Measurements from ENCODE around the gene GRIK2. TPM values are rescaled to one million over a fixed set of nuclear protein-coding genes. Genes with fewer than 3 reads are reported as not detected.

The GRIK2 gene
- total RNA-seq, 1 donor from 2014 or later, result 11.3 TPM

- no peaks in the 10 kb centered on the region for H3K4me1 ChIP-seq
- intact Hi-C loops (cut with micrococcal nuclease), result no loop called here
- H3K27ac ChIP-seq (replicated peaks), result no peak overlapping the region
- H3K27me3 ChIP-seq (ENCODE audit: low read depth), result no peaks in the 10 kb centered on the region
- H3K9me3 ChIP-seq (replicated peaks), result no peaks in the 10 kb centered on the region
- H3K4me3 ChIP-seq, result no peak overlapping the region
- H3K36me3 ChIP-seq, result no peaks in the 10 kb centered on the region
- TF ChIP-seq CTCF (IDR thresholded peaks at IDR 0.05; ENCODE audit: borderline replicate concordance), result no peak
- DNase-seq, result no peak
Measured at GRCh38 chr6:101705866-101706265, 312.4 kb downstream of the GRIK2 start.

GRCh38 chr6:101706576-101706975, 313.1 kb downstream of the GRIK2 start:
- no peaks in the 10 kb centered on the region for H3K9me3 ChIP-seq (replicated peaks)
- intact Hi-C loops (cut with micrococcal nuclease), result no loop called here
- no peak for DNase-seq

GRCh38 chr6:101711518-101711917, 318.0 kb downstream of the GRIK2 start:
- Histone ChIP-seq H3K27me3 (ENCODE audit: low read depth) (no peaks in the 10 kb centered on the region), H3K4me1 (no peaks in the 10 kb centered on the region), H3K36me3 (no peaks in the 10 kb centered on the region), H3K27ac (replicated peaks) (no peak overlapping the region), H3K9me3 (replicated peaks) (no peaks in the 10 kb centered on the region), H3K4me3 (no peak overlapping the region)
- no peak for TF ChIP-seq CTCF (IDR thresholded peaks at IDR 0.05; ENCODE audit: borderline replicate concordance)
- intact Hi-C loops (cut with micrococcal nuclease), result no loop called here
- no peak for DNase-seq

More at GRCh38 chr6:101706576-101706975, 313.1 kb downstream of the GRIK2 start:
- no peak for TF ChIP-seq CTCF (IDR thresholded peaks at IDR 0.05; ENCODE audit: borderline replicate concordance)
- Histone ChIP-seq H3K4me1 (no peaks in the 10 kb centered on the region), H3K4me3 (no peak overlapping the region), H3K27ac (replicated peaks) (no peak overlapping the region), H3K36me3 (no peaks in the 10 kb centered on the region), H3K27me3 (ENCODE audit: low read depth) (no peaks in the 10 kb centered on the region)

- intact Hi-C loops (cut with micrococcal nuclease), result no loop called here
Measured at GRCh38 chr6:101716387-101716786, 322.9 kb downstream of the GRIK2 start.

DNA sequence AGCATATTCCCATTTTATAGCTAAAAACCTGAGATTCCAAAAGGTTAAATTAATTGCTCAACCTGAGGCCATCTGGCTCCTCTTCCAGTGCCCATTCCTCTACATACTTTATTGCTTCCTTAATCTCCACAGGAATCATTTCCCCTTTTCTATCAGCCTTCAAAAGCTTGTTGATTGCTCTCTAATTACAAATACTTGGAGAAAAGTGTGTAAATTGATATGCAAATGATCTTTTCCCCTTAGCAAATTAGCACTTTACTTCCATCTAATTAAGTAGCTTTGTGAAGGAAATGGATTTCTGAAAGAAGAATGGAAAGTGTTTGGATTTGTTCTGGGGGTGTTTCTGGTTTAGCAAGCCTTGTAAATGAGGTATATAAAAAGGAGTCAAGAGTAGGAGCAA, 323.3 kb downstream of the GRIK2 start:
- no peak for TF ChIP-seq CTCF (IDR thresholded peaks at IDR 0.05; ENCODE audit: borderline replicate concordance)
- Histone ChIP-seq H3K4me1 (no peaks in the 10 kb centered on the region), H3K27ac (replicated peaks) (no peak overlapping the region), H3K27me3 (ENCODE audit: low read depth) (no peaks in the 10 kb centered on the region), H3K4me3 (no peak overlapping the region), H3K36me3 (no peaks in the 10 kb centered on the region), H3K9me3 (replicated peaks) (no peaks in the 10 kb centered on the region)
- intact Hi-C loops (cut with micrococcal nuclease), result no loop called here
- DNase-seq, result no peak

More at GRCh38 chr6:101716387-101716786, 322.9 kb downstream of the GRIK2 start:
- Histone ChIP-seq H3K36me3 (no peaks in the 10 kb centered on the region), H3K4me3 (no peak overlapping the region), H3K9me3 (replicated peaks) (no peaks in the 10 kb centered on the region), H3K27ac (replicated peaks) (no peak overlapping the region), H3K4me1 (no peaks in the 10 kb centered on the region), H3K27me3 (ENCODE audit: low read depth) (no peaks in the 10 kb centered on the region)
- DNase-seq, result no peak
- TF ChIP-seq CTCF (IDR thresholded peaks at IDR 0.05; ENCODE audit: borderline replicate concordance), result no peak

DNA sequence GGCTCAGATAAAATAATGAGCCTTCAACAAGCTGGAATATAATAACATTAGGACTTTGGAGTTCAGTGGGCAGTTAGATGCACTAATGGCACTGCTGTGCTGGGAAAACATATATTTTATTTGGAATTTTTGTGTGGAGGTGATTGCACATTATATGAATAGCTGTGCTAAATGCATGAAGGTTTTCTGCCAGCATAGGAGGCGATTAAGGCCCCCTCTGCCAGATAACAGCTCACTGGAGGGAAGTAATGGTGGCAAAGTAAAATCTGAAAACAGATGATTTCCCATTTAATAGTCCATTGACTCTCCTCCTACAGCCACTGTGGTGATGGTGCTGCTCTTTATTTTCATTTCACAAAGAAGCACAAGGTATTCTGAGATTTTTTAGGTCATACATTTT, 326.0 kb downstream of the GRIK2 start:
- no peak overlapping the region for H3K27ac ChIP-seq (replicated peaks)
- H3K4me1 ChIP-seq, result no peaks in the 10 kb centered on the region
- H3K27me3 ChIP-seq (ENCODE audit: low read depth), result no peaks in the 10 kb centered on the region
- DNase-seq, result no peak
- H3K36me3 ChIP-seq, result no peaks in the 10 kb centered on the region
- H3K4me3 ChIP-seq, result no peak overlapping the region
- TF ChIP-seq CTCF (IDR thresholded peaks at IDR 0.05; ENCODE audit: borderline replicate concordance), result no peak
- no peaks in the 10 kb centered on the region for H3K9me3 ChIP-seq (replicated peaks)
- intact Hi-C loops (cut with micrococcal nuclease), result no loop called here

Measured in left ventricle myocardium inferior (tissue), 1 donor.